Natural killer cell treated with Interleukin-12 subunit alpha and Interleukin-12 subunit beta and Interleukin-15 and Interleukin-18, amount 100 ng/mL, for 72 hours (primary cell): ENCODE results near the gene LIN37. TPM values are rescaled to one million over a fixed set of nuclear protein-coding genes. Genes with fewer than 3 reads are reported as not detected.
"Not testable (repeated sequence)": the region's sequence is repeated elsewhere in the genome, so short reads cannot be mapped to it uniquely, and the experiment has no call there.

ENCODE experiments used
- ATAC-seq, 2 donors: fragments of 150-1000 bp; cut with Tn5 transposase in 1 of 2; sonication (Bioruptor Pico), chemical (Tn5 transposase) in 1 of 2; 2 replicates each; pipeline ENCODE4 v1.10.0; 2021
- DNase-seq: peaks from one replicate; pipeline ENCODE4 v3.0.0; 2022; ENCODE audit warnings: low spot score
- H3K27ac Mint-ChIP-seq, 2 donors: 1 replicate in 1 of 2; 2 replicates in 1 of 2; pipeline ENCODE4 v1.8.0; 2022; ENCODE audit warnings: mixed read lengths in 2 of 2, mild to moderate bottlenecking in 1 of 2, moderate library complexity in 1 of 2
- H3K27me3 Mint-ChIP-seq, 2 donors: 1 replicate in 1 of 2; 2 replicates in 1 of 2; pipeline ENCODE4 v1.8.0; 2022; ENCODE audit warnings: mixed read lengths in 2 of 2
- H3K36me3 Mint-ChIP-seq: one replicate; pipeline ENCODE4 v1.8.0; 2022; ENCODE audit warnings: mixed read lengths
- H3K4me1 Mint-ChIP-seq, 2 donors: 1 replicate in 1 of 2; 2 replicates in 1 of 2; pipeline ENCODE4 v1.8.0; 2022; ENCODE audit warnings: low read depth in 2 of 2, mixed read lengths in 2 of 2, mild to moderate bottlenecking in 1 of 2
- H3K4me3 Mint-ChIP-seq: one replicate; pipeline ENCODE4 v1.8.0; 2022; ENCODE audit warnings: mixed read lengths
- H3K9me3 Mint-ChIP-seq: 2 replicates; pipeline ENCODE4 v1.8.0; 2022; ENCODE audit warnings: mixed read lengths
- total RNA-seq, 2 donors: library from RNA; stranded (reverse); gene quantifications; one replicate each; pipeline ENCODE4 v1.2.3, GENCODE V29; 2022

The LIN37 gene
- total RNA-seq, 2 donors from 2014 or later, result 9.6 to 24.7 TPM

GRCh38 chr19:35757231-35757748 lies 8.9 kb downstream of the LIN37 start:
- Mint-ChIP-seq H3K36me3 (no peaks in the 10 kb centered on the region), H3K9me3 (no peaks in the 10 kb centered on the region), H3K27me3 (peaks cover 0 to 11% of the 10 kb centered on the region in 2 donors), H3K4me1 (peaks cover 19 to 32% of the 10 kb centered on the region in 2 donors), H3K4me3 (peak overlapping the region; percentile 88), H3K27ac (peak overlapping the region; percentile 78 to 81)
- ATAC-seq, result peak in 1 of 2 donors; percentile 10
- no peak for DNase-seq

GRCh38 chr19:35757749-35758608 lies 9.6 kb downstream of the LIN37 start, which contains the start of gene PROSER3:
PROSER3 (plus strand) TSS chr19:35758176; CDS start chr19:35758216, 40 bp downstream.
- peak within 1 kb of the TSS; percentile 78 to 81 for H3K27ac Mint-ChIP-seq
- H3K27me3 Mint-ChIP-seq, result peaks cover 0 to 11% of the 10 kb centered on the region in 2 donors
- peak; percentile 98 to 99 for ATAC-seq
- peak; percentile 99 for DNase-seq
- no peaks in the 10 kb centered on the region for H3K9me3 Mint-ChIP-seq
- peak within 1 kb of the TSS; percentile 88 for H3K4me3 Mint-ChIP-seq
- H3K4me1 Mint-ChIP-seq, result peaks cover 19 to 32% of the 10 kb centered on the region in 2 donors
- H3K36me3 Mint-ChIP-seq, result no peaks in the 10 kb centered on the region

- no peaks in the 10 kb centered on the region for H3K9me3 Mint-ChIP-seq
- ATAC-seq, result no peak
- peaks cover 19 to 32% of the 10 kb centered on the region in 2 donors for H3K4me1 Mint-ChIP-seq
- DNase-seq, result no peak
- peaks cover 0 to 10% of the 10 kb centered on the region in 2 donors for H3K27me3 Mint-ChIP-seq
- no peak overlapping the region for H3K27ac Mint-ChIP-seq
- H3K4me3 Mint-ChIP-seq, result peak overlapping the region; percentile 88
- no peaks in the 10 kb centered on the region for H3K36me3 Mint-ChIP-seq
Observed at GRCh38 chr19:35759697-35760096, 11.3 kb downstream of the LIN37 start.

- peaks cover 19 to 29% of the 10 kb centered on the region in 2 donors for H3K4me1 Mint-ChIP-seq
- no peaks in the 10 kb centered on the region for H3K9me3 Mint-ChIP-seq
- no peak overlapping the region for H3K27ac Mint-ChIP-seq
- H3K36me3 Mint-ChIP-seq, result no peaks in the 10 kb centered on the region
- no peak overlapping the region for H3K4me3 Mint-ChIP-seq
- ATAC-seq (no peak), DNase-seq (no peak)
- peaks cover 0 to 5% of the 10 kb centered on the region in 2 donors for H3K27me3 Mint-ChIP-seq
Observed at GRCh38 chr19:35760711-35761349, 12.5 kb downstream of the LIN37 start.

DNA sequence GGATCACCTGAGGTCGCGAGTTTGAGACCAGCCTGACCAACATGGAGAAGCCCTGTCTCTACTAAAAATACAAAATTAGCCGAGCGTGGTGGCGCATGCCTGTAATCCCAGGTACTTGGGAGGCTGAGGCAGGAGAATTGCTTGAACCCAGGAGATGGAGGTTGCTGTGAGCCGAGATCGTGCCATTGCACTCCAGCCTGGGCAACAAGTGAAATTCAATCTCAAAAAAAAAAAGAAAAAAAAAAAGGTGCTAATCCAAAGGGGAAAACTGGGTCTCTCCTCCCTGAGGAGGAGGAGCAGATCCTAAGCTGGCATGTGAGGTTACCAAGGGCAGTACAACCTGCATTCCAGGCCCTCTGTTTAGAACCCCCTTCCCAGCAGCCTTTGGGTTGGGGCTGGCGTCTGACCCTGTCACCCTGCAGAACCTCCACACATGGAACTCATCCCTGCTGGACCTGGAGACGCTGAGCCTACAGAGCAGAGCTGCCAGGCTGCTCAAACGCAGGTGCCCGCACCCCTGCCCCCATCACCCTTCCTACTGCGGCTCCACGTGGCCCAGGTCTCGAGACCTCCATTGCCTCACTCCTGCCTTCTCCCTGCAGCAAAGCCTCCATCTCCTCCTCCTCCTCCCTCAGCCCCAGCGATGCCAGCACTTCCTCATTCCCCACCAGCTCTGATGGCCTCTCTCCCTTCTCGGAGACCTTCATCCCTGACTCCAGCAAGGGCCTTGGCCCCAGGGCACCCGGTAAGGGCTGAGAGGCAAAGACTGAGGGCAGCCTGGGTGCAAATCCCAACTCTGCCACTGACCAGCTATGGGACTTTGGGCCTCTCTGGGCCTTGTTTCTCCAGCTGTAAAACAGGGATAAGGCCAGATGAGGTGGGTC lies 16.3 kb downstream of the LIN37 start:
- Mint-ChIP-seq H3K27me3 (no peaks in the 10 kb centered on the region), H3K27ac (no peak overlapping the region), H3K4me1 (peaks cover 1 to 6% of the 10 kb centered on the region in 2 donors), H3K36me3 (no peaks in the 10 kb centered on the region), H3K9me3 (no peaks in the 10 kb centered on the region), H3K4me3 (no peak overlapping the region)
- no peak for ATAC-seq
- no peak for DNase-seq

DNA sequence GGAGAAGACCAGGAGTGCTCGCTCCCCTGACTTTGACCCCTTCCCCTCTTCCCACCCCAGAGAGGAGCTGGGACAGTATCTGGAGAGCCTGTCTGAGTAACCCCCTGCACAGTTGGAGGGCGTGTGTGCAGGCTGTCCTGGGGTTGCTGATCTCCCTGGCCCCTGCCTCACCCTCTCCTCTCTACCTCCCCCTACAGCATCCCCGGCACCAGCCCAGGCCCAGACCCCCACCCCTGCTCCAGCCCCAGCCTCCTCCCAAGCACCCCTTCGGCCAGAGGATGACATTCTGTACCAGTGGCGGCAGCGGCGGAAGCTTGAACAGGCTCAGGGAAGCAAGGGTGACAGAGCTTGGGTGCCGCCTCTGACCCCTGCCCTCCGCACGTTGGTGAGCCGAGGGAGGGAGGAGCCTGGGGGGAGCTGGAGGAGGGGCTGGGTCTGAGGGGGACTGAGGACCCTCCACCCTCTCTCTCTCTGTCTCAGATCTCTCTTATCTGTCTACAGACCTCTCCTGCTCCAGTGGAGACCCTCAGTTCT lies 18.3 kb downstream of the LIN37 start:
- H3K4me3 Mint-ChIP-seq, result no peak overlapping the region
- H3K9me3 Mint-ChIP-seq, result no peaks in the 10 kb centered on the region
- peaks cover 0 to 4% of the 10 kb centered on the region in 2 donors for H3K4me1 Mint-ChIP-seq
- no peaks in the 10 kb centered on the region for H3K36me3 Mint-ChIP-seq
- H3K27ac Mint-ChIP-seq, result no peak overlapping the region
- no peak for DNase-seq
- ATAC-seq, result peak; percentile 29 to 38
- H3K27me3 Mint-ChIP-seq, result no peaks in the 10 kb centered on the region

DNA sequence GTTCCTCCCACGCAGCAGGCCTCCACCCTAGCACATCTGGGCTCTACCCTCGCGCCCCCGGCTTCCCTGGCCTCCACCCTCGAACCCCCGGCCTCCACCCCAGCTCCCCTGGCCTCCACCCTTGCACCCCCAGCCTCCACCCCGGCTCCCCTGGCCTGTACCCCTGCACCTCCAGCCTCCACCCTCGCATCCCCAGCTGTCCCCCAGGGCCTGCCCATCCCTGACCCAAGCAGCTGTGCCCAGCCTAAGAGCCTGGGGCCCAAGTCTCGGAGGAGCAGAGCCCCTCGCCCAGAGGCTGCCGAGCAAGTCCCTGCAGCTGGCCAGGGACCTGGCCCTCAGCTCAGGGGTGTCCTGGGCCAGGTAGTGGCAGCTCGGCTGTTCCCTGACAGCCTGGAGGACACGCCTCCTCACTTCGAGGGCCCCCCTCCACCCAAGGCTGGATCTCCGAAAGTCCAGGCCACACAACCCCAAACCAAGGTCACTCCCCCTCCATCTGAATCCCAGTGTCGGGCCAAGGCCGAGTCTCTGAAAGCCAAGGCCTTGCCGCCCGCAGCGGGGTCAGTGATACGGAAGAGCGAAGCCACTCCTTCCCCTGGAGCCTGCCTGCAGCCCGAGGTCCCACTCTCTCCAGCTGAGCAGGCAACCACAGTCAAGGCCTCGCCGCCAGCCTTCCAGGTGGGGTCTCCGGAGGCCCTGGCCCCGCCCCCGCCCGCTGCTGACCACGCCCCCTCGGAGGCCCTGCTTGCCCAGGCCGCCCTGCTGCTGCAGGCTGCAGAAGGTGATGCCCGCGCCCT lies 19.1 kb downstream of the LIN37 start:
- ATAC-seq, result peak; percentile 12 to 31
- Mint-ChIP-seq H3K4me1 (peaks cover 0 to 4% of the 10 kb centered on the region in 2 donors), H3K27me3 (no peaks in the 10 kb centered on the region), H3K4me3 (no peak overlapping the region), H3K27ac (no peak overlapping the region), H3K9me3 (no peaks in the 10 kb centered on the region), H3K36me3 (no peaks in the 10 kb centered on the region)
- DNase-seq, result no peak

- no peak overlapping the region for H3K27ac Mint-ChIP-seq
- no peaks in the 10 kb centered on the region for H3K36me3 Mint-ChIP-seq
- no peaks in the 10 kb centered on the region for H3K27me3 Mint-ChIP-seq
- peaks cover 0 to 4% of the 10 kb centered on the region in 2 donors for H3K4me1 Mint-ChIP-seq
- H3K4me3 Mint-ChIP-seq, result no peak overlapping the region
- no peak for ATAC-seq
- H3K9me3 Mint-ChIP-seq, result no peaks in the 10 kb centered on the region
- DNase-seq, result no peak
Observed at GRCh38 chr19:35768082-35768421, 19.7 kb downstream of the LIN37 start.

- H3K4me1 Mint-ChIP-seq, result peaks cover 20 to 25% of the 10 kb centered on the region in 2 donors
- not testable (repeated sequence) for H3K36me3 Mint-ChIP-seq, ATAC-seq, H3K4me3 Mint-ChIP-seq, DNase-seq, H3K9me3 Mint-ChIP-seq, H3K27me3 Mint-ChIP-seq, H3K27ac Mint-ChIP-seq
Observed at GRCh38 chr19:35772362-35772761, 24.0 kb downstream of the LIN37 start.

GRCh38 chr19:35773020-35773806 lies 24.8 kb downstream of the LIN37 start:
- Mint-ChIP-seq H3K27me3 (no peaks in the 10 kb centered on the region), H3K4me1 (peaks cover 20 to 25% of the 10 kb centered on the region in 2 donors), H3K27ac (no peak overlapping the region), H3K4me3 (no peak overlapping the region), H3K36me3 (no peaks in the 10 kb centered on the region), H3K9me3 (no peaks in the 10 kb centered on the region)
- no peak for ATAC-seq
- peak; percentile 32 for DNase-seq

- Mint-ChIP-seq H3K36me3 (no peaks in the 10 kb centered on the region), H3K27ac (no peak overlapping the region), H3K27me3 (no peaks in the 10 kb centered on the region), H3K4me3 (peak overlapping the region; percentile 85), H3K9me3 (no peaks in the 10 kb centered on the region), H3K4me1 (peaks cover 20 to 25% of the 10 kb centered on the region in 2 donors)
- no peak for ATAC-seq
- DNase-seq, result peak; percentile 53
Observed at GRCh38 chr19:35774274-35775045, 26.1 kb downstream of the LIN37 start.

GRCh38 chr19:35775046-35775297 lies 26.6 kb downstream of the LIN37 start:
- Mint-ChIP-seq H3K4me3 (peak overlapping the region; percentile 85), H3K27me3 (no peaks in the 10 kb centered on the region), H3K9me3 (no peaks in the 10 kb centered on the region), H3K27ac (no peak overlapping the region), H3K36me3 (no peaks in the 10 kb centered on the region), H3K4me1 (peaks cover 20 to 25% of the 10 kb centered on the region in 2 donors)
- ATAC-seq (no peak), DNase-seq (no peak)
